ENCODE measurements around the gene TULP3.

Gene TULP3

DNA sequence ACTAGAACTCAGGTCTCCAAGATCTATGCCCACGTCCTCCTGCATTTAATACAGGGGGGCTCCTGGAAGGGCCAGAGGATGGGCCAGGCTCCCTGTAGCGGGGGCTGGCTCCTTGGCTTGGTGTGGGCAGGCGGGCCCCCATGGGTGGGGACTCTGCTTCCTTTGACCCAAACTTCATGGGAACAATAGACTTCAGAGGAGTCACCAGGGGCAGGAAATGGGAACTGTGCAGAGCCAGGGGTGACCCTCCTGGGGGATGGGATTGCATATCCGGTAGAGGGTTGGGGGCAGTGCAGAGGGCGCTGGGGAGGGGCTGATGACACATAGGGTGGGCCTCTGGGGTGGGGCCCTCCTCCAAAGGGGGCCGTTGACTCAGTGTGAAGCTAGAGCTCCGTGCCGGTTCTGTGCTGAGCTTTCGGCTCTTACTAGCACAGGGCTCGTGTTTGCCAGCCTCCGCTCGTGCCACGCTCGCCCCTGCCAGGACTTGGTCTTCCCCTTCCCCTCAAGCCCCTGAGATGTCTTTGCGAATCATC is 73.1 kb downstream of the TULP3 start:
- DNase-seq (ENCODE audit: low read depth in 2 of 3, low spot score in 1 of 3) = no peak

GRCh38 chr12:2967651-2968050 is 77.0 kb downstream of the TULP3 start:
- no peak for DNase-seq (ENCODE audit: low read depth in 2 of 3, low spot score in 1 of 3)

- no peak for DNase-seq (ENCODE audit: low read depth in 2 of 3, low spot score in 1 of 3)
Observed at GRCh38 chr12:2970744-2971143, 80.1 kb downstream of the TULP3 start.

DNA sequence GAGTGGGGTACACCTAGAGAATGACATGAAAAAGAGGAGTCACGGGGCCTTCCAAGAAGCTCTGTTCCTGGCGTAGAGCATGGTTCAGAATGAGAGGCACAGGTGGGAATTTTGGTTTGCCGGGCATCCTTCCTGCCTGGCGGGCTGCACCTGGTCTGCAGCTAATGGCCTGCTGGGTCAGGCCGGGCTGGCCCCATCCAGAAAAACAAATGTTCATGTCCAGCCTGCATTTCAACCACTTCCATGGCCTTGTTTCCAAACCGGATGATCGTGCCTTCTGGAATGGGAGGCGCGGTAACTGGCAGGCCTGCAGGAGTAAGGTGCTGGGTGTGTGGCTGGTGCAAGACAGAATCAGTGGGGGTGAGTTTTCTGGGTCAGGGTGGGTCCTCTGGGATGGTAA is 82.9 kb downstream of the TULP3 start:
- no peak for DNase-seq (ENCODE audit: low read depth in 2 of 3, low spot score in 1 of 3)

DNA sequence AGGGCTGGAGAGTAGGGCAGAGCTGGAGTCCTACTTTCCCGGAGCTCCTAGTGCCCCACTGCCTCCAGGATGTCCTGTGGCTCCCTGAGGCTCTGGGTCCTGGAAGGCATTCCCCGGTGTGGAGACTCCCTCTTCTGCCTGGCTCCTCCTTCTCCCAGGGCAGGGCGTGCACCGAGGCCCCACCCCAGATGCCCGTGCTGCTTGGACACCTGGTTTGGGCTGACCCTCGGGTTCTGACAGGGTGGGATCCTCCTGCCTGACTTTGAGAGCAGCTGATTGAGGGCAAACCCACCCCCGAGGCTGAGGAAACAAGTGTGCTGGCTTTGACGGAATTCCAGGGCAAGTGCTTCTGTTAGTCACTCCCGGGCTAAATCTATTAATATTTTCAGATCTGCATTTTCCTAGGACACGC is 83.9 kb downstream of the TULP3 start:
- no peak for DNase-seq (ENCODE audit: low read depth in 2 of 3, low spot score in 1 of 3)

- DNase-seq (ENCODE audit: low read depth in 2 of 3, low spot score in 1 of 3) = no peak
Observed at GRCh38 chr12:2976581-2976996, 85.9 kb downstream of the TULP3 start.

GRCh38 chr12:2977776-2978175 is 87.1 kb downstream of the TULP3 start:
- DNase-seq (ENCODE audit: low read depth in 2 of 3, low spot score in 1 of 3) = no peak

DNA sequence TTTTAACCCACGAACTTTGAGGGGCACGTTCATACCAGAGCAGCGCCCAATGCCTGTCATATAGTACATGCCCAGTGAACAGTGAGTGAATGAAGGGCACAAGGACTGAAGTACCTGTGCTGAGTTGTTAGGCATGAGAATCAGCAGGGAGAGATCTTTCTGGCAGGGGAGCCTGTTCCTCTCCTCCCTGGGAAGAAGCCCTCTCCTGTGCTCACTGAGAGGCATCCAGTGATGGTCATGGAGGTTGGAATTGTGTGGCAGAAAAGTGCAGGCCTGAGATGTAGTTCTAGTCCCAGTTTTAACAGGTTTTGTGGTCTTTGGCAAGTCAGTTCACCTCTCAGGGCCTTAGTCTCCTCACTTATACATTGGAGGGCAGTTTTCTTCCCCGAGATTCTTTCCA is 89.1 kb downstream of the TULP3 start:
- no peak for DNase-seq (ENCODE audit: low read depth in 2 of 3, low spot score in 1 of 3)

DNA sequence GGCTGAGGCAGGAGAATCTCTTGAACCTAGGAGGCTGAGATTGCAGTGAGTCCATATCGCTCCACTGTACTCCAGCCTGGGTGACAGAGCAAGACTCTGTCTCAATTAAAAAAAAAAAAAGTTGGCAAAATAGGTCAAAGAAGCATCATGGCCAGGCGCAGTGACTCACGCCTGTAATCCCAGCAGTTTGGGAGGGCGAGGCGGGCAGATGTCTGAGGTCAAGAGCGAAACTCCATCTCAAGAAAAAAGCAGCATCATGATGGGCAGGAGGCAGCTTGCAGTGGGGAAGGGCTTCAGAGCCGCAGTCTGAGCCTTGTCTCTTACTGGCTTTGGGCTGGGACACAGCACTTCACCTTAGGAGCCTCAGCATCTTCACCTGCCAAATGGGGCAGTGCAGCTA is 89.9 kb downstream of the TULP3 start:
- no peak for DNase-seq (ENCODE audit: low read depth in 2 of 3, low spot score in 1 of 3)

DNA sequence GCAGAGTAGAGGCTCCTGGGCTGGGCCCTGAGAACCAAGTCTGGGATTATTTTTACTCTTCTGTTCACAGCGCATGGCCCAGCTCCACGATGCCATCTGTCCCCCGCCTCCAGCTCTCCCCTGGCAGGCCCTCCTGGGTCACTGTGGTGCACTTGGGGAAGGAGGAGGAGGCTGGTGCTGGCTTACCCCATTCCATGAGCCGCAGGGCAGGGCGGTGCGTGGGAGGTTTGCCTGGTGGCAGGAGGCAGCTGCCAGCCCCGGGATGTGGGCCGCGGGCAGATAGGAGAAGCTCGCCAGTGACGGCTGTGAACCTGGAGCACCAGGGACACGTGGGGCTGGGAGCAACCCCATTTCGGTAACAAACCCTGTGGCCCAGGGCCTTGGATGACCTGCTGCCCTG is 91.7 kb downstream of the TULP3 start:
- DNase-seq (ENCODE audit: low read depth in 2 of 3, low spot score in 1 of 3) = no peak

- no peak for DNase-seq (ENCODE audit: low read depth in 2 of 3, low spot score in 1 of 3)
Observed at GRCh38 chr12:2984249-2984648, 93.6 kb downstream of the TULP3 start.

GRCh38 chr12:2984698-2985097 is 94.0 kb downstream of the TULP3 start:
- no peak for DNase-seq (ENCODE audit: low read depth in 2 of 3, low spot score in 1 of 3)

GRCh38 chr12:2986876-2987275 is 96.2 kb downstream of the TULP3 start:
- no peak for DNase-seq (ENCODE audit: low read depth in 2 of 3, low spot score in 1 of 3)

DNA sequence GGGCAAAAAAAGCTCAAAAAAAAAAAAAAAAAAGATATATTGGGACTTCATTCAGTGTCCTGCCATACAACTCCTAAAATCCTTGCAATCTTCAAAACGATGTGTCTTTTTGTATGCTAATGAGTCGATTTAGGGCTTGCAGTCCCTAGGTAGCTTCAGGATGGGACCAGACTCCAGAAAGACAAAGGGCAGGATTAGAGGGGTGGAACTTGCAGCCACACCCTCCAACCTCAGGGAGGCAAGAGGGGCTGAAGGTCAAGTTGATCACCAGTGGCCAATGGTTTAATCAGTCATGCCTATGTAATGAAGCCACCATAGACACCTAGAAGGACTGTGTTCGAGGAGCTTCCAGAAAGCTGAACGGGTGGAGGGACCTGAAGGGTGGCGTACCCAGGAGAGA is 97.8 kb downstream of the TULP3 start:
- DNase-seq (ENCODE audit: low read depth in 2 of 3, low spot score in 1 of 3) = no peak

All from stimulated activated CD4-positive, alpha-beta T cell treated with anti-CD3 and anti-CD28 coated beads, Interleukin-12 subunit alpha, Interleukin-12 subunit beta, amount 100 ng/mL, for 48 hours (primary cell).